HEK293T (cell line): Measurements from ENCODE around the gene ARHGAP32.

Experiments used
- FOXK2 ChIP-seq: fragments of 450-650 bp; IDR thresholded peaks from 2 replicates; pipeline ENCODE4 v1.6.1; 2016; ENCODE audit warnings: mild to moderate bottlenecking
- FOXM1 ChIP-seq: fragments of 450-650 bp; IDR thresholded peaks from 2 replicates; pipeline ENCODE4 v1.6.1; 2017; ENCODE audit warnings: mild to moderate bottlenecking, borderline replicate concordance
- SP1 ChIP-seq: fragments of 450-650 bp; IDR thresholded peaks from 2 replicates; pipeline ENCODE4 v1.6.1; 2017
- SUZ12 ChIP-seq: fragments of 450-650 bp; IDR thresholded peaks from 2 replicates; pipeline ENCODE4 v1.6.1; 2016; ENCODE audit warnings: mild to moderate bottlenecking

- no peak for TF ChIP-seq FOXM1
- no peak for TF ChIP-seq SUZ12
- TF ChIP-seq SP1: no peak
- TF ChIP-seq FOXK2: no peak
Observed at GRCh38 chr11:129239207-129239606, 47.1 kb upstream of the ARHGAP32 start.
